Measurements from ENCODE around the gene ZFAND6.

ZFAND6 gene

DNA sequence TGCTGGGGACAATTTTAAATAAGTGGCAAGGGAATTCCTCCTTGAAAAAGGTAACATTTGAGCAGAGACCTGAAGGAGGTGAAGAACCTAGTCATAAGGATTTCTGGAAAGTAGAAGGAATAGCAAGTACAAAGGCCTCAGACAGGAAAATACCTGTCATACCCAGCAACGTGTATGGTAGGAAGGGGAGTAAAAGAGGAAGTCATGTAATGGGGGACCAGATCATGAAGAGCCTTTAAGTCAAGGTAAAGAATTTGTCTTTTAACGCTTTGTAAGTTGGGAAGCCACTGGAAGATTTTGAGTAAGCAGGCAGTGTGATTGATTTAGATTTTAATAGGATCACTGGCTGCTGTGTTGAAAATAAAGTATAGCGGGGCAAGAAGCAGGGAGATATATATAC, 49.9 kb downstream of the ZFAND6 start:
- Histone ChIP-seq H3K27me3 (ENCODE audit: control insufficient read depth, low read length) (no peaks in the 10 kb centered on the region), H3K4me1 (ENCODE audit: control insufficient read depth, low read length) (peaks cover 17% of the 10 kb centered on the region), H3K4me2 (ENCODE audit: low read length) (no peak overlapping the region), H3K9me2 (replicated peaks; ENCODE audit: control insufficient read depth, low read length) (no peaks in the 10 kb centered on the region), H3K9me3 (ENCODE audit: control insufficient read depth, insufficient read depth, low read length) (no peaks in the 10 kb centered on the region), H3K4me3 (ENCODE audit: low read length) (no peak overlapping the region), H3K36me3 (ENCODE audit: control insufficient read depth, low read length) (peaks cover 5% of the 10 kb centered on the region; the same call in 1 of the 2 replicates), H3F3A (ENCODE audit: control insufficient read depth, insufficient read depth) (no peaks in the 10 kb centered on the region), H3K27ac (ENCODE audit: low read depth, low read length) (no peak overlapping the region), H3K79me2 (ENCODE audit: control insufficient read depth, low read length) (peaks cover 90% of the 10 kb centered on the region), H4K20me1 (ENCODE audit: control insufficient read depth, insufficient read depth, low read depth, low read length) (peaks cover 10% of the 10 kb centered on the region; the same call in 1 of the 2 replicates)
- TF ChIP-seq EZH2phosphoT487 (IDR thresholded peaks at IDR 0.05; ENCODE audit: borderline replicate concordance, low read length): no peak
- TF ChIP-seq, protein P1, sequence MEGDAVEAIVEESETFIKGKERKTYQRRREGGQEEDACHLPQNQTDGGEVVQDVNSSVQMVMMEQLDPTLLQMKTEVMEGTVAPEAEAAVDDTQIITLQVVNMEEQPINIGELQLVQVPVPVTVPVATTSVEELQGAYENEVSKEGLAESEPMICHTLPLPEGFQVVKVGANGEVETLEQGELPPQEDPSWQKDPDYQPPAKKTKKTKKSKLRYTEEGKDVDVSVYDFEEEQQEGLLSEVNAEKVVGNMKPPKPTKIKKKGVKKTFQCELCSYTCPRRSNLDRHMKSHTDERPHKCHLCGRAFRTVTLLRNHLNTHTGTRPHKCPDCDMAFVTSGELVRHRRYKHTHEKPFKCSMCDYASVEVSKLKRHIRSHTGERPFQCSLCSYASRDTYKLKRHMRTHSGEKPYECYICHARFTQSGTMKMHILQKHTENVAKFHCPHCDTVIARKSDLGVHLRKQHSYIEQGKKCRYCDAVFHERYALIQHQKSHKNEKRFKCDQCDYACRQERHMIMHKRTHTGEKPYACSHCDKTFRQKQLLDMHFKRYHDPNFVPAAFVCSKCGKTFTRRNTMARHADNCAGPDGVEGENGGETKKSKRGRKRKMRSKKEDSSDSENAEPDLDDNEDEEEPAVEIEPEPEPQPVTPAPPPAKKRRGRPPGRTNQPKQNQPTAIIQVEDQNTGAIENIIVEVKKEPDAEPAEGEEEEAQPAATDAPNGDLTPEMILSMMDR (IDR thresholded peaks at IDR 0.05; ENCODE audit: low read depth, low read length, poor library complexity, severe bottlenecking): no peak

DNA sequence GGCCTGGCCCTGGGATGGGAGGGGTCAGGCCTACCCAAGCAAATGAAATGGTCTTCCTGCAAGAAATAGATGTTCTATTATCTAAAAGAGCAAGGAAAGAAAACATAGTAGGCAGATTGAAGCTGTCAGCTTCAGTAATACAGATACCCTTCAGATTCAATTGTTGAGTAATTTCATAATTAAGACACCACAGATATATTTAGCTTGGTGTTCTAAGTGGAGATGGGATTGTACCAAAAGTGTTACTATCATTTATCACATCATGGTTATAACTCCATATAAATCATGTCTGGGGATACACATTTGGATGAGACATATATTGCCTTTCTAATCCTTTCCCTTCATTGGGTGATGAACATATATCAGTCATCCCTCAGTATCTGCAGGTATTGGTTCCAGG, 51.4 kb downstream of the ZFAND6 start:
- H3K4me2 ChIP-seq (ENCODE audit: low read length): no peak overlapping the region
- no peaks in the 10 kb centered on the region for H3K9me3 ChIP-seq (ENCODE audit: control insufficient read depth, insufficient read depth, low read length)
- no peaks in the 10 kb centered on the region for H3K9me2 ChIP-seq (replicated peaks; ENCODE audit: control insufficient read depth, low read length)
- no peaks in the 10 kb centered on the region; the same call in 1 of the 2 replicates for H4K20me1 ChIP-seq (ENCODE audit: control insufficient read depth, insufficient read depth, low read depth, low read length)
- H3K27ac ChIP-seq (ENCODE audit: low read depth, low read length): no peak overlapping the region
- H3K36me3 ChIP-seq (ENCODE audit: control insufficient read depth, low read length): peaks cover 4% of the 10 kb centered on the region
- H3K4me3 ChIP-seq (ENCODE audit: low read length): no peak overlapping the region
- H3K27me3 ChIP-seq (ENCODE audit: control insufficient read depth, low read length): no peaks in the 10 kb centered on the region
- TF ChIP-seq, protein P1 (IDR thresholded peaks at IDR 0.05; ENCODE audit: low read depth, low read length, poor library complexity, severe bottlenecking): no peak
- H3K79me2 ChIP-seq (ENCODE audit: control insufficient read depth, low read length): peaks cover 90% of the 10 kb centered on the region
- peaks cover 2% of the 10 kb centered on the region for H3K4me1 ChIP-seq (ENCODE audit: control insufficient read depth, low read length)
- no peaks in the 10 kb centered on the region for H3F3A ChIP-seq (ENCODE audit: control insufficient read depth, insufficient read depth)

DNA sequence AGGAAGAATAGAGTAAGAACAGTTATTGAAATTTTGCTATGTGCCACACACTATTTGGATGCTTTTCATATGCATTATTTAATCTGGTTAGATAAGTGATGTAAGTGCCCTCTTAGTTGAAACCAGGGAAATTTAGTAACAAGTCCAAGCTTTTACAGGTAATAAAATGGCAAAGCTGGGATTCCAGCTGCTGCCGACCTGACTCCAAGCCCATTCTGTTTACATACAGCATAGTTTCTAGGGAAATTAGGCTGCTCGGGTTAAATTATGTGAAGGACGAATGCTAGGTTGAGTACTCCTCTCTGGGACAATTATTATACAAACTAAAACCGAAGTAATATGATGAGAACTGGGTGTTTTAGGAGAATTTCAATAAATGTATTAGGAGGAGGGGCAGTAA, 54.6 kb downstream of the ZFAND6 start:
- Histone ChIP-seq H3K4me3 (ENCODE audit: low read length) (no peak overlapping the region), H3K4me1 (ENCODE audit: control insufficient read depth, low read length) (no peaks in the 10 kb centered on the region), H3K4me2 (ENCODE audit: low read length) (no peak overlapping the region), H3F3A (ENCODE audit: control insufficient read depth, insufficient read depth) (no peaks in the 10 kb centered on the region), H3K9me3 (ENCODE audit: control insufficient read depth, insufficient read depth, low read length) (no peaks in the 10 kb centered on the region), H3K79me2 (ENCODE audit: control insufficient read depth, low read length) (peaks cover 86% of the 10 kb centered on the region), H3K36me3 (ENCODE audit: control insufficient read depth, low read length) (peaks cover 4% of the 10 kb centered on the region), H3K27ac (ENCODE audit: low read depth, low read length) (no peak overlapping the region), H4K20me1 (ENCODE audit: control insufficient read depth, insufficient read depth, low read depth, low read length) (no peaks in the 10 kb centered on the region; the same call in 1 of the 2 replicates), H3K9me2 (replicated peaks; ENCODE audit: control insufficient read depth, low read length) (no peaks in the 10 kb centered on the region), H3K27me3 (ENCODE audit: control insufficient read depth, low read length) (no peaks in the 10 kb centered on the region)
- TF ChIP-seq, protein P1 (IDR thresholded peaks at IDR 0.05; ENCODE audit: low read depth, low read length, poor library complexity, severe bottlenecking): no peak
- TF ChIP-seq EZH2phosphoT487 (IDR thresholded peaks at IDR 0.05; ENCODE audit: borderline replicate concordance, low read length): no peak
